GM18499 (cell line): ENCODE results near the gene DOCK11.
"Not testable (repeated sequence)": the region's sequence is repeated elsewhere in the genome, so short reads cannot be mapped to it uniquely, and the experiment has no call there.

Source experiments
- ATAC-seq: cut with Tn5 transposase; IDR thresholded peaks from one replicate; pipeline ENCODE4 v1.9.1; 2021; ENCODE audit warnings: moderate number of reproducible peaks; ENCODE audit not compliant: insufficient read depth, unreplicated experiment

Gene DOCK11

DNA sequence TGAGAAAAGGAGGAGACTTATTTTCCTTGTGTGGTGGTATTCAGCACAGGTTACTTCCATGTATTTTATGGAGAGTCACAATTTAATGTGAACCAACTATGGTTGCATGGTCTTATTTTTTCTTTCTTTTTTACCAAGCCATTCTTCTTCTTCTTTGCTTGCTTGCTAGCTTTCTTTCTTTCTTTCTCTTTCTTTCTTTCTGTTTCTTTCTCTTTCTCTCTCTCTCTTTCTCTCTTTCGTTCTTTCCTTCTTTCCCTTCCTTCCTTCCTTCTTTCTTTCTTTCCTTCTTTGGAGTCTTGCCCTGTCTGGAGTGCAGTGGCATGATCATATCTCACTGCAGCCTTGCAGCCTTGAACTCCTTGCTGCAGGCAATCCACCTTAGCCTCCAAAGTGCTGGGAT, 68.9 kb downstream of the DOCK11 start:
- ATAC-seq, result no peak

DNA sequence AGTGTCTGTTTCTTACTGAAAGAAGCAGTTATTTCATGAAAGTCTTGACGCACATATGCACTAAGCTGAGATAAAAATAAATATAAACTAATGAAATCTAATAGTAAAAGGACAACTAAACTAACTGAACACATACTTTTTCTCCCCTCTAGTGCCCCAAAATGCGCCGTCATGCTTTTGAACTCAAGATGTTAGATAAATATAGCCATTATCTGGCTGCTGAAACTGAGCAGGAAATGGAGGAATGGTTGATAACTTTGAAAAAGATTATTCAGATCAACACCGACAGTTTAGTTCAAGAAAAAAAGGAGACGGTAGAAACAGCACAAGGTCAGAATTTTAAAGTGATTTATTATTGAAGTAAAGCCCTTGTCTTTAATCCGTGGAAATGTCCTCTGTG, 70.2 kb downstream of the DOCK11 start:
- no peak for ATAC-seq

DNA sequence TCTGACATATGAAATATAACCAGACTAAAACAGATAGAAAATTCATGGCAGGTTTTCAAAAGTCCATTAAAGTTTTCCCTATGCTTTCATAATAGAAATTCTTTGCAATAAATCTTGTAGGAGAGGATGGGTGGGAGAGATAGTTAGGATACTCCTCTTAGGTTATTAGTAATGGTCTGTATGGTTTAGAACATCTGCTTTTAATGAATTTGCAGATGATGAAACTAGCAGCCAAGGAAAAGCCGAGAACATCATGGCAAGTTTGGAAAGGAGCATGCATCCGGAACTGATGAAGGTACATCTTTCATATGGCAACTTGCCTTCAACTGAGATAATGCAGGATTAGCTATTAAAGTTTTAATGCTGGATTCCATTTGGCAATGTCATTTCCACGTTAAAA, 70.7 kb downstream of the DOCK11 start:
- no peak for ATAC-seq

DNA sequence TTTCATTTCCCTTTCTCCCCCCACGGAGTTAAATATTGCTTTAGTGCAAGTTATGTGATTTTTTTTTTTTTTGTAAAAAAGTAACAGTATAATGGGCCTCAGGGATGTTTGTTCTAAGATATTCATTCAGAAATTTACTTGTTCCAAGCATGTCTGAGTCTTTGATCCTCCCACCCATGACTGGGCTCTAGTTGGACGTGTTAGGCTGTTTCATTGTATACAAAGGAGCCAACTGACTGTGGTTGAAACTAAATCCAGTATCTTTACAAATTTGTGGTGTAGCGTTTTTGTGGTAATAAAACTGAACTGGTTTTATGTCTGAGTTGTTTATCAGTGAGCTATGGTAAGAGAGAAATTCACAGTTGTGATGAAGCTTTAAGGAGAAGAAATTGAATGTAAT, 74.1 kb downstream of the DOCK11 start:
- ATAC-seq, result no peak

DNA sequence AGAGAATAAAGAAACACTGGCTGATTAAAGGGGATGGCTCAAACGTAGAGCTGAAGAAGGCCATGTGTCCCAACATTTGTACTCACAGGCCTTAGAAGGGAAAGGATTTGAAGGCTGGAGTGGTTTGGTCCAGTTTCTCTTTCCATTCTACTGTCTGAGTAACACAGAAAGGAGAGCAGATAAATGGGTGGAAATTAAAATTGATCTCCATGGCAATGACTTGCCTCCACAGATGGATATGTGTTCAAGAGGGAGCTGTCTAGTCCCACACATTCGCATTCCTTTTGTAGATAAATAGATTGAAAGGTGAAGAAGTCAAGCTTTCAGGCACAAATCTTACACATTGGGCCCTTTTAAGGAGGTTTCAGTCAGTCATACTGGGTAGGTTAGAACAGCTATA, 74.6 kb downstream of the DOCK11 start:
- no peak for ATAC-seq

DNA sequence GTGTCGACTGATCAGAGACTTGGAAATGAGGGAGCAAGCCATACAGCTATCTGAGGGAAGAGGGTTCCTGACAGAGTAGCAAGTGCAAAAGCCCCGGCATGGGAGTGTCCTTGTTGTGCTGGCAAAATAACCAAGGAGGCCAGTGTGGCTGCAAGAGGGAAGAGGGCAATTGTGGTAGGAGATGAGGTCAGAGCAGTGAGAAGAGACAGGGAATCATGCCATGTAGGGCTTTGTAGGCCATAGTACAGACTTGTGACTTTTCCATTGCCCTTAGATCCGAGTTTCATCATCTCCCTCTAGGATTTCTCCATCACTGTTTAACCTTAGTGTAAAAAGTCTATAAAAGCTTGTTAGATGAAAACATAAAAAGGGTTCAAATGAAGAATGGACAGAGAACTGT, 76.2 kb downstream of the DOCK11 start:
- ATAC-seq, result no peak

DNA sequence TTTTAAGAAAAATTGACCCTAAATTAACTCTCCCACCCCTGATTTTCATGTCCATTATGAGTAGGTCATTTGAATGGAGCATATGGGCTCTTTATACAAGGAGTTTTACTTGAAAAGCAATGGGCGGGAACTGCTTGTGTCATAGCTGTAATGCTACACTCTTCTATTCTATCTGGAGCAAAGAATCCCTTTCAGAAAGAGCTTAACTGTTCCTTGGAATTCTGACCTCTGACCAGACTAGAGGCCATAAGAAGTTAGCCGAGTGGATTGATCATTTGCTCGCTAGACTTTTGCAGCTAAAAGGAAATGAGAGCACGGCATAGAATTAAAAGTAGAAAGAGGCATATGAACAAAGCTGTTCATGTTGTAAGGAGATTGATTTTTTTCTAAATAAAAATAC, 79.1 kb downstream of the DOCK11 start:
- no peak for ATAC-seq

DNA sequence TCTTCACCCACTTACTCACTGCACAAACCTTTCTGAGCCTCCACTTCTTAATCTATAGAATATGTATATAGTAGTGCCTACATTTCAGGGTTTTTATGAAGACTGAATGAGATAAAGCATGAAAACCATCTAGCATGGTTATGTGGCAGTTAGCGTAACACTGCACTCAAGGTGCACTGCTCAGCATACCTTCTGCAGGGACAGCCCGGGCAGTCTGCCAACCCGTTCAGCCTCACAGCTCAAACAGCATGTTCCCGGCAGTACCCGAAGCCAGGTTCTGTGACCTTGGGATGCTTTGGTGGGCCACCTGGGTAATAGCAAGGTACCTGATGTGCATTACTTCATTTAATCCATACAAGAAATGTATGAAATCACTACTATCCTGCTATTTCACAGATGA, 81.4 kb downstream of the DOCK11 start:
- no peak for ATAC-seq

DNA sequence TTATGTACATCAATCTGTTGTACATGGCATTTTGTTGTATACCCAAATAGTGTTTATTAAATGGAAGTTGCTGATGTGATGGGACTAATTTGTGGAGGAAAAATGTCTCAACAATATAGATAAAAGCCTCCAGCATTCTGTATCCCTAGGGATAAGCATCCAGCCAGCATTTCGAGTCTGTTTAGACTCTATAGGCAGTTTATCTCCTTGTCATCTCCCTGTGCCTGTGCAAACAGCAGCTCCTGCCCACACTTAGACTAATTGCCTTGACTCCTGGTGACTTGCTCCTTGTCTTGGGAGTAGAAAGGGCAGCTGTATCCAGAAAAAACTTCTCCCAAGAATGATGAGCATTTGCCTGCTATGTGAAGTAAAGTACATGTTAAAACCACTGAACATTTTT, 83.8 kb downstream of the DOCK11 start:
- ATAC-seq, result no peak

DNA sequence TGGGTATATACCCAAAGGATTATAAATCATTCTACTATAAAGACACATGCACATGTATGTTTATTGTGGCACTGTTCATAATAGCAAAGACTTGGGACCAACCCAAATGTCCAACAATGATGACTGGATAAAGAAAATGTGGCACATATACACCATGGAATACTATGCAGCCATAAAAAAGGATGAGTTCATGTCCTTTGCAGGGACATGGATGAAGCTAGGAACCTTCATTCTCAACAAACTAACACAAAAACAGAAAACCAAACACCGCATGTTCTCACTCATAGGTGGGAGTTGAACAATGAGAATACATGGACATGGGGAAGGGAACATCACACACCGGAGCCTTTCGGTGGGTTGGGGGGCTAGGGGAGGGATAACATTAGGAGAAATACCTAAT, 87.3 kb downstream of the DOCK11 start:
- not testable (repeated sequence) for ATAC-seq

DNA sequence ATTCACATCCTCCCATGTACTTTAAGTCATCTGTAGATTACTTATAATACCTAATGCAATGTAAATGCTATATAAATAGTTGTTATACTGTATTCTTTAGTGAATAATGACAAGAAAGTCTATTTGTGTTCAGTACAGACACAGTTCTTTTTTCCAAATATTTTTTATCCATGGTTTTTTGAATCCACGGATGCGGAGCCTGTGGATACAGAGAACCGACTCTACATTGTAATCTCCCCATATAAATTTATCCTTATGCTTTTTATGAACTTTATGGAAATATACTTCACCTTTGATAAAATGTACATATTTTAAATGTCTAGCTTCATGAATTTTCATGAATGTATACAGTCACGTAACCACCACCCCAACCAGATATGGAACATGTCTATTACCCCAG, 88.2 kb downstream of the DOCK11 start:
- ATAC-seq, result no peak

DNA sequence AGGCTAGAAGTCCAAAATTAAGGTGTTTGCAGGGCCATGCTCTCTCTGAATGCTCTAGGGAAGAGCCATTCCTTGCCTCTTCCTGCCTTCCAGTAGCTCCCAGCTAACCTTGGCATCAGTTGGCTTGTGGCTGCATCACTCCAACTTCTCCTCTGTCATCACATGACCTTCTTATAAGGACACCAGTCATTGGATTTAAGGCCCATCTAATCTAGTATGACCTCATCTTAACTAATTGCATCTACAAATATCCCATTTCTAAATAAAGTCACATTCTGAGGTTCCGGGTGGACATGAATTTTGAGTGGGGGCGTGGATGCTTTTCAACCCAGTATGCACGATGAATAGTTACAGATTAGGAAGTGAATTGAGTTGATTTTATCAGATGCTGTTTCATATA, 89.7 kb downstream of the DOCK11 start:
- ATAC-seq, result no peak

DNA sequence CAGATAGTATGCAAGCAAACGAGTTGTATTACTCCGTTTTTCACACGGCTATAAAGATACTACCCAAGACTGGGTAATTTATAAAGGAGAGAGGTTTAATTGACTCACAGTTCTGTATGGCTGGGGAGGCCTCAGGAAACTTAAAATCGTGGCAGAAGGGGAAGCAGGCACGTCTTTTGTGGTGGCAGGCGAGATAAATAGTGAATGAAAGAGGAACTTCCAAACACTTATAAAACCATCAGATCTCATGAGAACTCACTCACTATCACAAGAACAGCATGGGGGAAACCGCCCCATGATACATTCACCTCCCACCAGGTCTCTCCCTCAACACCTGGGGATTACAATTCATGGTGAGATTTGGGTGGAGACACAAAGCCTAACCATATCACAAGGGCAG, 90.6 kb downstream of the DOCK11 start:
- not testable (repeated sequence) for ATAC-seq

DNA sequence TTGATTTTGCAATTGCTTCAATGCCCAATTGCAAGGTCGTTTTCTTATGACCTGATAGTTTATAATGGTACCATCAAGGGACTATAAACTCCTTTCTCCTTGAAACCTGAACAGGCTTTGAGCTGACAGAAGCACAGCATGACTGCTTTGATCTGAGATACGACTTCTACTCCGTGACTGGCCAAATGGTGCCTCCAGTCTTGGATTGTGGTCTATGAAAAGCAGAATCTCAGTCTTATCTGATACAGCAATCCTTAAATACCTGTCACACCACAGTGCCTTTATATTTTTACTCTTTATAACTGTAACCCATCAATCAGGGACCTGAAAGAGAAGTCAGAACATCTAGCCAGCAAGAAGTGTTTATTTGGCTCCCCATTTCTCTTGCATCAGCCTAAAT, 93.1 kb downstream of the DOCK11 start:
- no peak for ATAC-seq

DNA sequence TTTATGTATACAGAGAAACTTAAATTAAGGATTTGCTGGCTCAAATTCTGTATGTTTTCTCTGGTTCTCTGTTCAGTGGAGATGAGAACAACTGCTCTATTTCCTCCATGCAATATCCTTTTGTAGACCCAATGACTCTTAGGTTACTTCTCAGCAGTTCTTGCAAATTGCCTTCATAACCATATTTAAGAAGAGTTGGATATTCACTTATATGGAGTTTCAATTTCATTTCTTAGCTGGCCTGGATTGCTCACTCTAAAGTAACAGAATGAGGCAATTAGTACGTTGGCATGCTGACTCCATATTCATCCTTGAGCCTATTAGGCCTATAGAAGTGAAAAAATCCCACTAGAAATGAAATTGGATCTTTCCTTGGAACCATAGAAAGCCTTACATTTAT, 93.6 kb downstream of the DOCK11 start:
- ATAC-seq, result no peak

DNA sequence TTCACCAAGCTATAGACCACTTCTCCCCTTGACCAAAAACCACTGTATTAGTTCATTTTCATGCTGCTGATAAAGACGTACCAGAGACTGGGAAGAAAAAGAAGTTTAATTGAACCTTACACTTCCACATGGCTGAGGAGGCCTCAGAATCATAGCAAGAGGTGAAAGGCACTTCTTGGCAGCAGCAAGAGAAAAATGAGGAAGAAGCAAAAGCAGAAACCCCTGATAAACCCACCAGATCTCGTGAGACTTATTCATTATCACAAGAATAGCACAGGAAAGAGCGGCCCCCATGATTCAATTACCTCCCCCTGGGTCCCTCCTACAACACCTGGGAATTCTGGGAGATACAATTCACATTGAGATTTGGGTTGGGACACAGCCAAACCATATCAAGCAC, 97.8 kb downstream of the DOCK11 start:
- no peak for ATAC-seq

DNA sequence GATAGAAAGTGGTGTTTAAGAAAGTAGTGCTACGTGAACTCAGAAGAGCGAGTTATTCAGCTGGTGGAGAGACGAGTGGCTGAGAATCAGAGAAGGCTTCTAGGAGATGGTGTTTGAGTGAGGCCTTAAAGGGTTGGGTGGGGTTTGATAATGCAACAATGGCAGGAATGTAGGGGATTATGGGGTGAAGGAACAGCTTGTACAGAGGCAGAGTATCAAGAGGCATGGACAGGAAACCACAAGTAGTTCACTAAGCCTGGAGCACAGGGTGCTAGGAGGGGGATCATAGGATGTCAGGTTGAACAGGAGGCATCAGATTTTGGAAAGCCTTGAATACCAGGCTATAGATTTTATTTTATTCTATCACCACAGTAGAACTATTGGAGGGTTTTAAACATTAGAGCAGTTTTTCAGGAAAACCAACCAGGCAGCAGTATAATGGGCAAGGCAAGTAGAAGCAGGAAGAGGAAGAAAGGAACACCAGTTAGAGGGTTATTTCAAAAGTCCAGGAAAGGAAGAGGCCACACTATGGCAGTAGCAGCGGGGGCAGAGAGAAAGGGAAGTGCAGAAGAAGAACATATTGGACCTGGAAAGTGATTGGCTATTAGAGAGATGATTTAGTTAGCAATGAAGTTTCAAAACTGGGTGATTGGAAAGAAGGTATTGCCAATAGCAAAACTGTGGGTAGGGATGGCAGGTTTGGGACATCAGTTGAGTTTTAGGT, 99.2 kb downstream of the DOCK11 start:
- no peak for ATAC-seq

DNA sequence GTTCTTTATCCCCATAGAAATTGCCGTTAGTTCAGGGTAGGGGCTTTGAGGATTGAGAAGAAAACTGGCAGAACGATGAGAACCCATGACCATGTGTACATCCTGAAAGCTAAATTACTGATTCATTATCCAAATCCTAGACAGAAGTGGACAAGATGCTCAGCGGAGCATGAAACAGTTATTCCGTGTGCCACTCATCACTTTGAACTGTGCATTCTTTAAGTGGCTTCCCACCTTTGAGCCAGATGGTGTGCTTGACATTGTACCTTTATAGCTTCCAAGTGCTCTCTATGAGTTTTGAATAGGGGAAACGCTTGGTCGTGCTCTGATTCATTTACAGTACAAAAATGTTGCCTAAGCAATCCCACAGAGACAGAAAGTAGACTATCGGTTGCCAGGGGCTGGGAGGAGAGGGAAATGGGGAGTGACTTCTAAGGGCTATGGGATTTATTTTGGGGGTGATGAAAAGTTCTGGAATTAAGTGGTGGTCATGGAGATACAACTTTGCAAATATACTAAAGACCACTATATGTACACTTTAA, 100.0 kb downstream of the DOCK11 start:
- no peak for ATAC-seq

DNA sequence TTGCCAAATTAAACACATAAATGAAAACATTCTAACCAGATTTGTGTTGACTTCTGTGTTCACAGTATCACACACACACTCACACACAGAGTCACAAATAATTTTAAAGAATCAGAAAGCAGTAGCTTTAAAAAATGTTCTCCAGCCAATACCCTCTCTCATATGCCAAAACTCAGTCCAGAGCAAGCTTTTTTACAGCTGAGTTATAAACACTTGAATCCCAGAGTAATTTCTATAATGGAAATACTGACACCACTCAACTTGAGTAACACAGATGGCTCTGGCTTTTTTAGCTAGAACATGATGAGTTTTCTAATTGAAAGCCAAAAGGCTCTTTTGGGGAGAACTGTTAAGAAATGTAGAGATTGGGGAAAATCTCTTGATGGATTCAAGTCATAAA, 100.8 kb downstream of the DOCK11 start:
- ATAC-seq, result no peak

DNA sequence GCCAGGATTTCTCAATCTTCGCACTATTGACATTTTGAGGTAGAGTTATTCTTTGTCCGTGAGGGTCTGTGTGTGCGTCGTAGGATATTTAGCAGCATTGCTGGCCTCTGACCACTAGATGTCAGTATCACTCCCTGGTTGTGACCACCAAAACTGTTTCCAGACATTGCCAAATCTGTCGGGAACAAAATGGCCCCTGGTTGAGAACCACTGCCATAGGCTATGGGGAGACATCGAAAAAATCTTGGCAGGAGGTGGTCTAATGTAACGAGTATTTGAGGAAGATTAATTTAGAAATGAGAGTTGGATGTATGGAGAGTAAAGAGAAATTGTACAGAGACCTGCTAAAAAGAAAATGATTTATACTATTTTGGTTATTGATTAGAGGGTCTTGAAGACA, 108.4 kb downstream of the DOCK11 start:
- peak; percentile 61 for ATAC-seq

DNA sequence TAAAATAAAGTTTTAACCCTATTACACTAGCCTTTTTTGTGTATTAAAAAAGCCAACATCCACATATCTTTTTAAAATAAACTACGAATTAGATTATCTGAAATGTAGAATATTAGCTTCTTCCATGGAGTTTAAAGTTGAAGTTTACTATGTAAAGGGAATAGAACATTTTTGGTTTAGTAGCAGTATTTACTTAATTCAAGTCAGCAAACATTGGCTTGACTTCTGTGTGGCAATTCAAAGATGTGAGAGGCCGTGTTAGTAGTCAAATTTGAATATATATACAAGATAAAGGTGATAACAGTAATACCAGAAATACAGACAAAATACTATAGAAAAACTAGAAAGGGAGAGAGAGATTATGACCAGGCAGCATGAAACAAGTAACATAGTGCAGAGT, 116.7 kb downstream of the DOCK11 start:
- ATAC-seq, result no peak

DNA sequence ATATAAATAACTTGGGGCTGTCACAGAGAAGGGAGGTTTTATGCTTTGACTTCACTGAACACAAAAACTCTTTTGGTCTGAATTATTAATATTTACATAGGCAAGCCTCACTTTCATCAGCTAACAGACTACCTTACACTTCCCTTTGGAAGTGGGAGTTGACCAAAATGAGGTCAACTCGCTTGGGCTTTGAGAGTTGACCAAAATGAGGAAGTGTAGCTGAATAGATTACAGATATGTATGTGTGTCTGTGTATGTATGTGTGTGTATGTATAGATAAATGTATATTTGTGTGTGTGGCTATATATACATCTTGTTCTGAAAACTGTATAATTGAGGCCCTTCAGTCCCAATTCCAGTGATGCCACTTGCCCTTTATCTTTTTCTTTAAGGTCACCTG, 118.5 kb downstream of the DOCK11 start:
- no peak for ATAC-seq

DNA sequence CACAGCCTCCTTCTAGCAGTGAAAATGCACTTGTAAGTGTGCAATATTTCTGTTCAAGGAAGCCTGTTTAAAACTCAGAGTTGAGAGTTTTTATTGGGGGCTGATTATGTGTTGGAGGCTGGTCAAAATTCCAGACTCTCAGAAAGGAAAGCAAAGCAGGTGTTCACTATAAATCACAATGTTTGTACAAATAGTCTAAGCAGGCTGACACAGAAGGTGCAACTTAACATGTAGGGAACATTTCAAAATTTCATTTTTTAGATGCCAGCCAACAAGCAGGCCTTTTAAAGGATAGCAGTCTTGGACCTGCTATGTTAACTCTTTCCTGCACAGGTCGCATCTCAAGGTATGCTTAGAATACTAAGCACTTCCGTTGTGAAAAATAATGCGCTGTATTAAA, 119.5 kb downstream of the DOCK11 start:
- ATAC-seq, result no peak
